Measurements from ENCODE around the gene NTM.

NTM gene

DNA sequence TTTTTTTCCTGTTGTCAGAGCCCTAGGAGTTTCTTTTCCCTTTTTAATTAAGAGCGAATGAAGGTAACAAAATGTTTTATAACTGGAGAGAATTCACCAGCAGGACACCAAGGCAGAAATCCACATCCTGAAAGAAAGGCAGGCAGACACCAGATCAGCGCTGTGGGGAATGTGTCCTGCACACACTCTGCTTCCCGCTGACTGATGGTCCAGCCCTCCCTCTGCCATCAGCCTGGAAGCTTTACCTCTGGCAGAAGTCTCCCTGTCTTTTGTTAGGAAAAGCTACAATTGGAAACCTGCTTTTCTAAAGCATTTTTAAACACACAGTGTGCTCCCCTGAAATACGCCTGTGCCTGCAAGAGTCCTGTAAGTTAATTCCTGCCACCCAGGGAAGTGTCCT lies 638.5 kb downstream of the NTM start:
- no peaks in the 10 kb centered on the region for H3K27me3 ChIP-seq (ENCODE audit: insufficient read depth, low read length, poor library complexity, severe bottlenecking)
- H3K4me1 ChIP-seq (ENCODE audit: insufficient read depth, low read length, poor library complexity, severe bottlenecking): peaks cover 16% of the 10 kb centered on the region
- H3K4me3 ChIP-seq (ENCODE audit: low read length, poor library complexity, severe bottlenecking): no peak overlapping the region
- TF ChIP-seq EZH2phosphoT487 (IDR thresholded peaks at IDR 0.05; ENCODE audit: borderline replicate concordance): no peak
- TF ChIP-seq, protein P1, sequence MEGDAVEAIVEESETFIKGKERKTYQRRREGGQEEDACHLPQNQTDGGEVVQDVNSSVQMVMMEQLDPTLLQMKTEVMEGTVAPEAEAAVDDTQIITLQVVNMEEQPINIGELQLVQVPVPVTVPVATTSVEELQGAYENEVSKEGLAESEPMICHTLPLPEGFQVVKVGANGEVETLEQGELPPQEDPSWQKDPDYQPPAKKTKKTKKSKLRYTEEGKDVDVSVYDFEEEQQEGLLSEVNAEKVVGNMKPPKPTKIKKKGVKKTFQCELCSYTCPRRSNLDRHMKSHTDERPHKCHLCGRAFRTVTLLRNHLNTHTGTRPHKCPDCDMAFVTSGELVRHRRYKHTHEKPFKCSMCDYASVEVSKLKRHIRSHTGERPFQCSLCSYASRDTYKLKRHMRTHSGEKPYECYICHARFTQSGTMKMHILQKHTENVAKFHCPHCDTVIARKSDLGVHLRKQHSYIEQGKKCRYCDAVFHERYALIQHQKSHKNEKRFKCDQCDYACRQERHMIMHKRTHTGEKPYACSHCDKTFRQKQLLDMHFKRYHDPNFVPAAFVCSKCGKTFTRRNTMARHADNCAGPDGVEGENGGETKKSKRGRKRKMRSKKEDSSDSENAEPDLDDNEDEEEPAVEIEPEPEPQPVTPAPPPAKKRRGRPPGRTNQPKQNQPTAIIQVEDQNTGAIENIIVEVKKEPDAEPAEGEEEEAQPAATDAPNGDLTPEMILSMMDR (conservative IDR thresholded peaks at IDR 0.05; ENCODE audit: low read length): no peak
- H3K9ac ChIP-seq (ENCODE audit: low read depth, low read length, poor library complexity, severe bottlenecking): no peak overlapping the region
- no peaks in the 10 kb centered on the region for H3K9me2 ChIP-seq (replicated peaks; ENCODE audit: low read depth, low read length)
- no peak overlapping the region for H3K4me2 ChIP-seq (ENCODE audit: low read depth, low read length, poor library complexity, severe bottlenecking)
- H2AFZ ChIP-seq (ENCODE audit: low read length): no peak overlapping the region
- H3F3A ChIP-seq (ENCODE audit: low read depth): no peaks in the 10 kb centered on the region
- no peaks in the 10 kb centered on the region for H3K36me3 ChIP-seq (ENCODE audit: insufficient read depth, low read length)
- no peaks in the 10 kb centered on the region for H3K9me3 ChIP-seq (ENCODE audit: insufficient read depth, low read depth, low read length)
- no peaks in the 10 kb centered on the region for H4K20me1 ChIP-seq (ENCODE audit: insufficient read depth, low read length, poor library complexity, severe bottlenecking)
- no peaks in the 10 kb centered on the region for H3K79me2 ChIP-seq (ENCODE audit: insufficient read depth, low read length)

DNA sequence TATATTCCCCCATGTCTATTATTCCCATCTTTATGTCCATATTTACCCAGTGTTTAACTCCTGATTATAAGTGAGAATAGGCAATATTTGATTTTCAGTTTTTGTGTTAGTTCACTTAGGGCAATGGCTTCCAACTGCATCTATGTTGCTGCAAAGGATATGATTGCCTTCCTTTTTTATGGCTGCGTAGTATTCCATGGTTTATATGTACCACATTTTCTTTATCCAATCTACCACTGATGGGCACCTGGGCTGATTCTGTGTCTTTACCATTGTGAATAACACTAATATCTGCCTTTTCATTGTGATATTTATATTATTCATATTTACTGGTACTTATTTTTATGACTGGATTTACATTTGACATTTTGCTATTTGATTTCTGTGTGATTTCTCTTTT lies 649.6 kb downstream of the NTM start:
- Histone ChIP-seq H3K27me3 (ENCODE audit: insufficient read depth, low read length, poor library complexity, severe bottlenecking) (no peaks in the 10 kb centered on the region), H3K36me3 (ENCODE audit: insufficient read depth, low read length) (no peaks in the 10 kb centered on the region), H3K4me2 (ENCODE audit: low read depth, low read length, poor library complexity, severe bottlenecking) (no peak overlapping the region), H3K9ac (ENCODE audit: low read depth, low read length, poor library complexity, severe bottlenecking) (no peak overlapping the region), H4K20me1 (ENCODE audit: insufficient read depth, low read length, poor library complexity, severe bottlenecking) (no peaks in the 10 kb centered on the region), H2AFZ (ENCODE audit: low read length) (no peak overlapping the region), H3K4me3 (ENCODE audit: low read length, poor library complexity, severe bottlenecking) (no peak overlapping the region), H3K9me2 (replicated peaks; ENCODE audit: low read depth, low read length) (no peaks in the 10 kb centered on the region), H3K79me2 (ENCODE audit: insufficient read depth, low read length) (no peaks in the 10 kb centered on the region), H3K9me3 (ENCODE audit: insufficient read depth, low read depth, low read length) (no peaks in the 10 kb centered on the region), H3F3A (ENCODE audit: low read depth) (no peaks in the 10 kb centered on the region), H3K4me1 (ENCODE audit: insufficient read depth, low read length, poor library complexity, severe bottlenecking) (no peaks in the 10 kb centered on the region)
- TF ChIP-seq EZH2phosphoT487 (IDR thresholded peaks at IDR 0.05; ENCODE audit: borderline replicate concordance): no peak
- TF ChIP-seq, protein P1 (conservative IDR thresholded peaks at IDR 0.05; ENCODE audit: low read length): no peak

DNA sequence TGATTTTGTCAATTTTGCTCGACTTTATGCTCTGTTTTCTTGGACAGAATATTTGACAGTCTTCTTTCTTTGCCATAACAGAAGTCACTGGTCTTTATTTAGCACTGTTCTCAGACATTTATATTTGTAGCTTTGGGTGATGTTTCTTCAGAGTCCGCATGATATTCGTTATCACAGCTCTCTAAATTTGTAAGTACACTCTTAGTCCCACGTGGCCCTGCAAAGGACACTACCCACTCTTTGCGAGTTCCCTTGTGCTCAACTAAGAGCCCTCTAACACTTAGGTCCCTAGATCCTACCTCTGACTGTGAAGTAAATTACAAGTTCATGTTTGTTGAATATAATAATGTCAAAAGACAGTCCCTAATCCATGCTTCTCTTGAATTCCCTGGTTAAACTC lies 651.9 kb downstream of the NTM start:
- no peaks in the 10 kb centered on the region for H3K27me3 ChIP-seq (ENCODE audit: insufficient read depth, low read length, poor library complexity, severe bottlenecking)
- H3K4me1 ChIP-seq (ENCODE audit: insufficient read depth, low read length, poor library complexity, severe bottlenecking): no peaks in the 10 kb centered on the region
- no peaks in the 10 kb centered on the region for H3K9me3 ChIP-seq (ENCODE audit: insufficient read depth, low read depth, low read length)
- no peak overlapping the region for H2AFZ ChIP-seq (ENCODE audit: low read length)
- H3K4me2 ChIP-seq (ENCODE audit: low read depth, low read length, poor library complexity, severe bottlenecking): no peak overlapping the region
- TF ChIP-seq EZH2phosphoT487 (IDR thresholded peaks at IDR 0.05; ENCODE audit: borderline replicate concordance): no peak
- no peaks in the 10 kb centered on the region for H3K36me3 ChIP-seq (ENCODE audit: insufficient read depth, low read length)
- no peak overlapping the region for H3K9ac ChIP-seq (ENCODE audit: low read depth, low read length, poor library complexity, severe bottlenecking)
- H3K79me2 ChIP-seq (ENCODE audit: insufficient read depth, low read length): no peaks in the 10 kb centered on the region
- H3F3A ChIP-seq (ENCODE audit: low read depth): no peaks in the 10 kb centered on the region
- no peaks in the 10 kb centered on the region for H3K9me2 ChIP-seq (replicated peaks; ENCODE audit: low read depth, low read length)
- H4K20me1 ChIP-seq (ENCODE audit: insufficient read depth, low read length, poor library complexity, severe bottlenecking): no peaks in the 10 kb centered on the region
- H3K4me3 ChIP-seq (ENCODE audit: low read length, poor library complexity, severe bottlenecking): no peak overlapping the region

DNA sequence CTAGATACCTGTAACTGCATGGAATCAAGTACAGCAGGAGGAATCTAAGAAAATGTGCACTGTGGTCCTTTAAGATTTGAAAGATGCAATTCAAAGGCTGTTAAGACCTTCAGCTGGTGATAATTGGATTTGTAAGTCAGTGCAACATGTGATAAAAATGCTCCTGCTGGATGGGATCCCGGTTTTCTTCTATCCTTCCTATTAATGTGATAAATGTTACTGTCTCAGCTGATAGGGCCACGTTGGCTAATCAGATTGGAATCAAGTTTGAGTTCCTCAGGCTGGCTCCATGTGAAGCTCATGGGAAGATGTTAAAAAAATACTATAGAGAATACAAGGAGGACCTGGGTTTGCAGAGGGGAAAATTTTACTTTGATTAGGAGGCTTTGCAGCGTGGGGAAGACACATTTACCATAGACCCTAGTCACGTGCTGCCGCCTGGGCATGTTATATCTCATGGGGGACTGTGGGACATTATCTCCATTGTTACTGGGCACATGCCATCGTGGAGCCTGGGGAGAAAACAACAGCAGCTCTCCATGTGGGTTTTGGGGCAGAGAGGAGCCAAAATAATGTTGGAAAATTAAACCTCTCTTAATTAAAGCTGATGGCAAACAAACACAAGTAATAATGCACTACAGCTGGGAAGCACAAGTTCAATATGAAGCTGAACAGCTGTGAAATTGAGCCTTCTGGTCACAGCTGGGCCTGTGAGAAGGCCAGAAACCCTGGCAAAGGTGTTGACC lies 652.5 kb downstream of the NTM start:
- H3K4me2 ChIP-seq (ENCODE audit: low read depth, low read length, poor library complexity, severe bottlenecking): no peak overlapping the region
- no peaks in the 10 kb centered on the region for H3K9me3 ChIP-seq (ENCODE audit: insufficient read depth, low read depth, low read length)
- H2AFZ ChIP-seq (ENCODE audit: low read length): no peak overlapping the region
- H3K9ac ChIP-seq (ENCODE audit: low read depth, low read length, poor library complexity, severe bottlenecking): no peak overlapping the region
- H4K20me1 ChIP-seq (ENCODE audit: insufficient read depth, low read length, poor library complexity, severe bottlenecking): no peaks in the 10 kb centered on the region
- no peaks in the 10 kb centered on the region for H3K36me3 ChIP-seq (ENCODE audit: insufficient read depth, low read length)
- no peak overlapping the region for H3K4me3 ChIP-seq (ENCODE audit: low read length, poor library complexity, severe bottlenecking)
- no peaks in the 10 kb centered on the region for H3K27me3 ChIP-seq (ENCODE audit: insufficient read depth, low read length, poor library complexity, severe bottlenecking)
- no peaks in the 10 kb centered on the region for H3K4me1 ChIP-seq (ENCODE audit: insufficient read depth, low read length, poor library complexity, severe bottlenecking)
- H3K9me2 ChIP-seq (replicated peaks; ENCODE audit: low read depth, low read length): no peaks in the 10 kb centered on the region
- TF ChIP-seq, protein P1 (conservative IDR thresholded peaks at IDR 0.05; ENCODE audit: low read length): no peak
- no peak for TF ChIP-seq EZH2phosphoT487 (IDR thresholded peaks at IDR 0.05; ENCODE audit: borderline replicate concordance)
- no peaks in the 10 kb centered on the region for H3F3A ChIP-seq (ENCODE audit: low read depth)
- H3K79me2 ChIP-seq (ENCODE audit: insufficient read depth, low read length): no peaks in the 10 kb centered on the region

Data from Loucy (cell line).